Measurements from ENCODE around the gene TCHP.
"Not testable (repeated sequence)": the region's sequence is repeated elsewhere in the genome, so short reads cannot be mapped to it uniquely, and the experiment has no call there.

Gene TCHP

GRCh38 chr12:109899783-109900751, at the start of gene TCHP:
Gene TCHP (plus strand): TSS chr12:109900274. CDS start chr12:109903027, 2,753 bp downstream.
- no peaks in the 10 kb centered on the region for H3K27me3 Mint-ChIP-seq
- H3K4me3 Mint-ChIP-seq: peak within 1 kb of the TSS; percentile 96
- peaks cover 7% of the 10 kb centered on the region for H3K36me3 Mint-ChIP-seq

GRCh38 chr12:109850518-109850917, 49.6 kb upstream of the TCHP start:
- H3K27me3 Mint-ChIP-seq; H3K27ac Mint-ChIP-seq; H3K4me3 Mint-ChIP-seq; H3K4me1 Mint-ChIP-seq (ENCODE audit: low read depth); H3K36me3 Mint-ChIP-seq; H3K9me3 Mint-ChIP-seq (ENCODE audit: low read depth): not testable (repeated sequence)

More at GRCh38 chr12:109899783-109900751, at the start of gene TCHP:
- Mint-ChIP-seq H3K4me1 (ENCODE audit: low read depth) (peaks cover 21% of the 10 kb centered on the region), H3K27ac (peak within 1 kb of the TSS; percentile 99), H3K9me3 (ENCODE audit: low read depth) (no peaks in the 10 kb centered on the region)

GRCh38 chr12:109855377-109855776, 44.7 kb upstream of the TCHP start:
- H3K36me3 Mint-ChIP-seq: peaks cover 3% of the 10 kb centered on the region
- H3K4me1 Mint-ChIP-seq (ENCODE audit: low read depth): peaks cover 3% of the 10 kb centered on the region
- H3K27ac Mint-ChIP-seq: no peak overlapping the region
- no peak overlapping the region for H3K4me3 Mint-ChIP-seq
- H3K9me3 Mint-ChIP-seq (ENCODE audit: low read depth): no peaks in the 10 kb centered on the region
- H3K27me3 Mint-ChIP-seq: no peaks in the 10 kb centered on the region

- no peaks in the 10 kb centered on the region for H3K27me3 Mint-ChIP-seq
- peaks cover 3% of the 10 kb centered on the region for H3K4me1 Mint-ChIP-seq (ENCODE audit: low read depth)
- H3K4me3 Mint-ChIP-seq: no peak overlapping the region
- H3K27ac Mint-ChIP-seq: no peak overlapping the region
- no peaks in the 10 kb centered on the region for H3K9me3 Mint-ChIP-seq (ENCODE audit: low read depth)
- H3K36me3 Mint-ChIP-seq: no peaks in the 10 kb centered on the region
These were observed 42.4 kb upstream of the TCHP start for GRCh38 chr12:109857715-109858114.

- H3K4me1 Mint-ChIP-seq (ENCODE audit: low read depth): peaks cover 3% of the 10 kb centered on the region
- H3K27ac Mint-ChIP-seq: no peak overlapping the region
- no peaks in the 10 kb centered on the region for H3K36me3 Mint-ChIP-seq
- no peak overlapping the region for H3K4me3 Mint-ChIP-seq
- H3K9me3 Mint-ChIP-seq (ENCODE audit: low read depth): no peaks in the 10 kb centered on the region
- H3K27me3 Mint-ChIP-seq: no peaks in the 10 kb centered on the region
These were observed 41.3 kb upstream of the TCHP start for GRCh38 chr12:109858764-109859163.

- H3K27ac Mint-ChIP-seq: no peak overlapping the region
- H3K4me1 Mint-ChIP-seq (ENCODE audit: low read depth): peaks cover 9% of the 10 kb centered on the region
- no peaks in the 10 kb centered on the region for H3K27me3 Mint-ChIP-seq
- no peaks in the 10 kb centered on the region for H3K36me3 Mint-ChIP-seq
- no peaks in the 10 kb centered on the region for H3K9me3 Mint-ChIP-seq (ENCODE audit: low read depth)
- H3K4me3 Mint-ChIP-seq: no peak overlapping the region
These were observed 39.1 kb upstream of the TCHP start for GRCh38 chr12:109860977-109861376.

- Mint-ChIP-seq H3K9me3 (ENCODE audit: low read depth) (no peaks in the 10 kb centered on the region), H3K36me3 (no peaks in the 10 kb centered on the region), H3K4me3 (no peak overlapping the region), H3K27me3 (no peaks in the 10 kb centered on the region), H3K27ac (no peak overlapping the region), H3K4me1 (ENCODE audit: low read depth) (peaks cover 13% of the 10 kb centered on the region)
These were observed 38.3 kb upstream of the TCHP start for GRCh38 chr12:109861689-109862314.

- H3K36me3 Mint-ChIP-seq; H3K4me3 Mint-ChIP-seq; H3K9me3 Mint-ChIP-seq (ENCODE audit: low read depth); H3K27ac Mint-ChIP-seq; H3K27me3 Mint-ChIP-seq: not testable (repeated sequence)
- peaks cover 13% of the 10 kb centered on the region for H3K4me1 Mint-ChIP-seq (ENCODE audit: low read depth)
These were observed 37.6 kb upstream of the TCHP start for GRCh38 chr12:109862491-109862890.

- peaks cover 13% of the 10 kb centered on the region for H3K4me1 Mint-ChIP-seq (ENCODE audit: low read depth)
- H3K9me3 Mint-ChIP-seq (ENCODE audit: low read depth): no peaks in the 10 kb centered on the region
- no peak overlapping the region for H3K4me3 Mint-ChIP-seq
- no peaks in the 10 kb centered on the region for H3K27me3 Mint-ChIP-seq
- H3K36me3 Mint-ChIP-seq: peaks cover 4% of the 10 kb centered on the region
- no peak overlapping the region for H3K27ac Mint-ChIP-seq
These were observed 36.0 kb upstream of the TCHP start for GRCh38 chr12:109863847-109864712.

- H3K27ac Mint-ChIP-seq: no peak overlapping the region
- peaks cover 4% of the 10 kb centered on the region for H3K36me3 Mint-ChIP-seq
- no peak overlapping the region for H3K4me3 Mint-ChIP-seq
- H3K4me1 Mint-ChIP-seq (ENCODE audit: low read depth): peaks cover 13% of the 10 kb centered on the region
- H3K9me3 Mint-ChIP-seq (ENCODE audit: low read depth): no peaks in the 10 kb centered on the region
- H3K27me3 Mint-ChIP-seq: no peaks in the 10 kb centered on the region
These were observed 35.2 kb upstream of the TCHP start for GRCh38 chr12:109864916-109865315.

- H3K9me3 Mint-ChIP-seq (ENCODE audit: low read depth): no peaks in the 10 kb centered on the region
- no peak overlapping the region for H3K27ac Mint-ChIP-seq
- H3K27me3 Mint-ChIP-seq: no peaks in the 10 kb centered on the region
- H3K4me1 Mint-ChIP-seq (ENCODE audit: low read depth): peaks cover 20% of the 10 kb centered on the region
- peaks cover 4% of the 10 kb centered on the region for H3K36me3 Mint-ChIP-seq
- H3K4me3 Mint-ChIP-seq: no peak overlapping the region
These were observed 31.7 kb upstream of the TCHP start for GRCh38 chr12:109868182-109869051.

- Mint-ChIP-seq H3K36me3 (peaks cover 4% of the 10 kb centered on the region), H3K9me3 (ENCODE audit: low read depth) (no peaks in the 10 kb centered on the region), H3K27me3 (no peaks in the 10 kb centered on the region), H3K27ac (no peak overlapping the region), H3K4me3 (no peak overlapping the region), H3K4me1 (ENCODE audit: low read depth) (peaks cover 20% of the 10 kb centered on the region)
These were observed 29.4 kb upstream of the TCHP start for GRCh38 chr12:109870648-109871047.

- Mint-ChIP-seq H3K9me3 (ENCODE audit: low read depth) (no peaks in the 10 kb centered on the region), H3K27me3 (no peaks in the 10 kb centered on the region), H3K4me3 (no peak overlapping the region), H3K27ac (peak overlapping the region; percentile 59), H3K36me3 (peaks cover 4% of the 10 kb centered on the region), H3K4me1 (ENCODE audit: low read depth) (peaks cover 24% of the 10 kb centered on the region)
These were observed 28.3 kb upstream of the TCHP start for GRCh38 chr12:109871668-109872314.

- H3K27me3 Mint-ChIP-seq: no peaks in the 10 kb centered on the region
- H3K36me3 Mint-ChIP-seq: no peaks in the 10 kb centered on the region
- no peak overlapping the region for H3K4me3 Mint-ChIP-seq
- H3K4me1 Mint-ChIP-seq (ENCODE audit: low read depth): peaks cover 40% of the 10 kb centered on the region
- H3K27ac Mint-ChIP-seq: no peak overlapping the region
- no peaks in the 10 kb centered on the region for H3K9me3 Mint-ChIP-seq (ENCODE audit: low read depth)
These were observed 26.4 kb upstream of the TCHP start for GRCh38 chr12:109873653-109874052.
